Activated CD8-positive, alpha-beta T cell treated with anti-CD3 and anti-CD28 coated beads for 36 hours (primary cell): ENCODE measurements around the gene RADIL. TPM values are rescaled to one million over a fixed set of nuclear protein-coding genes. Genes with fewer than 3 reads are reported as not detected.
A peak's percentile ranks its signal among the peaks of the same experiment; 100 is the strongest.

Source experiments
- ATAC-seq: fragments of 200-7000 bp; cut with Tn5 transposase; one replicate; pipeline ENCODE4 v1.10.0; 2021; ENCODE audit warnings: mild to moderate bottlenecking, moderate library complexity
- CTCF ChIA-PET: fragments of 350-600 bp; sonication (Branson Sonifier 250); formaldehyde crosslinking; loops from one replicate; lab custom pipeline; 2021; ENCODE audit warnings: antibody characterized with exemption; lab: Charles Lee
- POLR2A ChIA-PET: fragments of 350-600 bp; sonication (Branson Sonifier 250); formaldehyde crosslinking; loops from one replicate; lab custom pipeline; 2021; ENCODE audit warnings: antibody characterized with exemption; lab: Charles Lee
- DNase-seq: peaks from one replicate; pipeline ENCODE4 v3.0.0-alpha.2; 2020
- H3K27ac Mint-ChIP-seq: one replicate; pipeline ENCODE4 v1.8.0; 2021; ENCODE audit warnings: mild to moderate bottlenecking, mixed read lengths
- H3K27me3 Mint-ChIP-seq: one replicate; pipeline ENCODE4 v1.8.0; 2021; ENCODE audit warnings: mixed read lengths
- H3K36me3 Mint-ChIP-seq: one replicate; pipeline ENCODE4 v1.8.0; 2021; ENCODE audit warnings: low read depth, mixed read lengths
- H3K4me1 Mint-ChIP-seq: one replicate; pipeline ENCODE4 v1.8.0; 2021; ENCODE audit warnings: low read depth, mixed read lengths
- H3K4me3 Mint-ChIP-seq: one replicate; pipeline ENCODE4 v1.8.0; 2021; ENCODE audit warnings: mild to moderate bottlenecking, moderate library complexity, mixed read lengths
- H3K9me3 Mint-ChIP-seq: one replicate; pipeline ENCODE4 v1.8.0; 2021; ENCODE audit warnings: mixed read lengths
- CTCF ChIP-seq: fragments of 200-600 bp; IDR thresholded peaks from one replicate; pipeline ENCODE4 v1.8.0; 2022; ENCODE audit warnings: antibody characterized with exemption, mild to moderate bottlenecking
- intact Hi-C: fragments of 100-400 bp; cut with micrococcal nuclease; formaldehyde crosslinking; loops from one replicate; pipeline ENCODE4 v1.10.0; 2022
- total RNA-seq, 2 experiments: library from RNA; stranded (reverse); gene quantifications; one replicate each; pipeline ENCODE4 v1.2.3, GENCODE V29; 2021

Gene RADIL
- total RNA-seq, 2 experiments from 2014 or later: 0.65 to 0.77 TPM

GRCh38 chr7:4775848-4776623 is 107.5 kb downstream of the RADIL start:
- intact Hi-C loops: no loop called here
- Mint-ChIP-seq H3K27ac (peak overlapping the region; percentile 98), H3K4me3 (peak overlapping the region; percentile 99), H3K4me1 (peaks cover 36% of the 10 kb centered on the region), H3K27me3 (no peaks in the 10 kb centered on the region), H3K9me3 (no peaks in the 10 kb centered on the region), H3K36me3 (peaks cover 14% of the 10 kb centered on the region)
- no peak for TF ChIP-seq CTCF
- POLR2A ChIA-PET: interaction anchor here (1.0 to 2.8 kb wide), 16 partner anchors 8 to 143 kb away, joined by 3 to 18 read pairs (median 5); partner anchors contain the start of gene RADIL
- ATAC-seq (peak; percentile 17), DNase-seq (peak; percentile 60)
- CTCF ChIA-PET: interaction anchor here (0.7 to 2.8 kb wide), 9 partner anchors 17 to 198 kb away, joined by 3 to 11 read pairs (median 3); partner anchors contain the start of gene RADIL

GRCh38 chr7:4775250-4775847 is 108.2 kb downstream of the RADIL start, which contains the start of gene AP5Z1:
Gene AP5Z1, plus strand, starts transcription at chr7:4775623. Its CDS starts 93 bp downstream, at chr7:4775716.
- peak within 1 kb of the TSS; percentile 98 for H3K27ac Mint-ChIP-seq
- POLR2A ChIA-PET: interaction anchor here (0.5 to 2.8 kb wide), 24 partner anchors 9 to 145 kb away, joined by 3 to 18 read pairs (median 4); partner anchors contain the start of gene RADIL
- no peaks in the 10 kb centered on the region for H3K9me3 Mint-ChIP-seq
- peak; percentile 97 for DNase-seq
- peak; percentile 96 for ATAC-seq
- intact Hi-C loops: no loop called here
- CTCF ChIA-PET: interaction anchor here (0.7 to 2.8 kb wide), 11 partner anchors 17 to 198 kb away, joined by 3 to 11 read pairs (median 3); partner anchors contain the start of gene RADIL
- peak within 1 kb of the TSS; percentile 99 for H3K4me3 Mint-ChIP-seq
- no peak for TF ChIP-seq CTCF
- no peaks in the 10 kb centered on the region for H3K27me3 Mint-ChIP-seq
- H3K4me1 Mint-ChIP-seq: peaks cover 36% of the 10 kb centered on the region
- peaks cover 12% of the 10 kb centered on the region for H3K36me3 Mint-ChIP-seq

- ATAC-seq (peak; percentile 17), DNase-seq (peak; percentile 41)
- Mint-ChIP-seq H3K9me3 (no peaks in the 10 kb centered on the region), H3K36me3 (peaks cover 12% of the 10 kb centered on the region), H3K4me1 (peaks cover 39% of the 10 kb centered on the region), H3K4me3 (peak overlapping the region; percentile 99), H3K27me3 (no peaks in the 10 kb centered on the region), H3K27ac (peak overlapping the region; percentile 98)
- intact Hi-C loops: no loop called here
- TF ChIP-seq CTCF: no peak
- CTCF ChIA-PET: interaction anchor here (0.9 to 2.8 kb wide), 11 partner anchors 16 to 312 kb away, joined by 3 to 11 read pairs (median 3); no protein-coding TSS in a partner anchor
- POLR2A ChIA-PET: interaction anchor here (0.5 to 2.8 kb wide), 23 partner anchors 8 to 144 kb away, joined by 3 to 18 read pairs (median 5); partner anchors contain the start of gene RADIL
Observed at GRCh38 chr7:4774658-4775249, 108.8 kb downstream of the RADIL start.

GRCh38 chr7:4774007-4774406 is 109.5 kb downstream of the RADIL start:
- peak overlapping the region; percentile 98 for H3K27ac Mint-ChIP-seq
- CTCF ChIA-PET: interaction anchor here (0.7 to 2.8 kb wide), 5 partner anchors 19 to 312 kb away, joined by 3 to 11 read pairs (median 3); partner anchors contain the start of gene RADIL
- DNase-seq (no peak), ATAC-seq (no peak)
- peak overlapping the region; percentile 99 for H3K4me3 Mint-ChIP-seq
- H3K36me3 Mint-ChIP-seq: peaks cover 12% of the 10 kb centered on the region
- intact Hi-C loops: no loop called here
- POLR2A ChIA-PET: interaction anchor here (1.2 to 2.8 kb wide), 6 partner anchors 29 to 132 kb away, joined by 3 to 16 read pairs (median 6); partner anchors contain the start of gene RADIL
- no peaks in the 10 kb centered on the region for H3K9me3 Mint-ChIP-seq
- no peak for TF ChIP-seq CTCF
- peaks cover 41% of the 10 kb centered on the region for H3K4me1 Mint-ChIP-seq
- H3K27me3 Mint-ChIP-seq: no peaks in the 10 kb centered on the region
